Measurements from ENCODE around the gene BRF1.

The BRF1 gene

GRCh38 chr14:105165134-105165704 lies 135.6 kb downstream of the BRF1 start:
- no peak for TF ChIP-seq CTCF (conservative IDR thresholded peaks at IDR 0.05; ENCODE audit: control insufficient read depth, insufficient read depth, low read depth, low read length)
- H3K4me3 ChIP-seq (ENCODE audit: control insufficient read depth, low read depth, low read length): no peak overlapping the region
- no peak for DNase-seq (ENCODE audit: low read depth)

GRCh38 chr14:105163040-105163742 lies 137.6 kb downstream of the BRF1 start:
- H3K4me3 ChIP-seq (ENCODE audit: control insufficient read depth, low read depth, low read length): no peak overlapping the region
- no peak for TF ChIP-seq CTCF (conservative IDR thresholded peaks at IDR 0.05; ENCODE audit: control insufficient read depth, insufficient read depth, low read depth, low read length)
- DNase-seq (ENCODE audit: low read depth): no peak

GRCh38 chr14:105162669-105162979 lies 138.2 kb downstream of the BRF1 start:
- TF ChIP-seq CTCF (conservative IDR thresholded peaks at IDR 0.05; ENCODE audit: control insufficient read depth, insufficient read depth, low read depth, low read length): no peak
- no peak overlapping the region for H3K4me3 ChIP-seq (ENCODE audit: control insufficient read depth, low read depth, low read length)
- no peak for DNase-seq (ENCODE audit: low read depth)

DNA sequence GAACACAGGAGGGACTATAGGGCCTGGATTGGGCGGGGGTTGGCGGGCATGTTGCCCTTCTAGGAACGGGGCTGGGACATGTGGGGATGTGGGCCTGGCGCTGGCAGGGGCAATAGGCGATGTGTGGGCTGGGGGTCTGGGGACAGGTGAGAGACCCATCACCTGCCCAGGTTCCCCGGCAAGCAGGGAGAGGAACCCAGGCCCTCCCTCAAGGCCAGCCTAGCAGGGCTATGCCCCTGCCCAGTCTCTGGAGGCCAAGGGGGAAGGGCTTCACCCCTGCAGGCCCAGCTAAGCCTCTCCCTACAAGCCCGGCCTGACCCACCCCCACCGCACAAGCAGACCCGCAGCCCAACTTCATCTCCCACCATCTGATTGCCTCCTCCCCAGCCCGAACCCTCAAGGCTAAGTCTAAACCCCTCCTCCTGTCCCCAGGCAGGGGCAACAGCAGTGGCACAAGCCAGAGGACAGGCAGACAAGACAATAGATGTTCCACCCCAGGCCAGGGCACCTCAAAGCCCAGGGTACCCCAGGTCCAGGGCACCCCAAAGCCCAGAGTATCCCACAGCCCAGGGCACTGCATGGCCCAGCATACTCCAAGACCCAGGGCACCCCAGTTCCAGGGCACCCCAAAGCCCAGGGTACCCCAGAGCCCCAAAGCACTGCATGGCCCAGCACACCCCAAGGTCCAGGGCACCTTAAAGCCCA lies 138.7 kb downstream of the BRF1 start:
- no peak overlapping the region for H3K4me3 ChIP-seq (ENCODE audit: control insufficient read depth, low read depth, low read length)
- no peak for DNase-seq (ENCODE audit: low read depth)
- TF ChIP-seq CTCF (conservative IDR thresholded peaks at IDR 0.05; ENCODE audit: control insufficient read depth, insufficient read depth, low read depth, low read length): no peak

GRCh38 chr14:105161309-105161708 lies 139.5 kb downstream of the BRF1 start:
- no peak overlapping the region for H3K4me3 ChIP-seq (ENCODE audit: control insufficient read depth, low read depth, low read length)
- DNase-seq (ENCODE audit: low read depth): no peak
- no peak for TF ChIP-seq CTCF (conservative IDR thresholded peaks at IDR 0.05; ENCODE audit: control insufficient read depth, insufficient read depth, low read depth, low read length)

- no peak for TF ChIP-seq CTCF (conservative IDR thresholded peaks at IDR 0.05; ENCODE audit: control insufficient read depth, insufficient read depth, low read depth, low read length)
- DNase-seq (ENCODE audit: low read depth): no peak
- H3K4me3 ChIP-seq (ENCODE audit: control insufficient read depth, low read depth, low read length): no peak overlapping the region
Measured at GRCh38 chr14:105160776-105161175, 140.0 kb downstream of the BRF1 start.

Measured in fibroblast of mammary gland (primary cell).